NCI-H345 (cell line): ENCODE data around the gene PCDHB3.
A peak's percentile ranks its signal among the peaks of the same experiment; 100 is the strongest.
"Not testable (repeated sequence)": the region's sequence is repeated elsewhere in the genome, so short reads cannot be mapped to it uniquely, and the experiment has no call there.

Experiments used
- DNase-seq: peaks from one replicate; lab custom pipeline; 2025; lab: John Stamatoyannopoulos, UW

PCDHB3 gene

GRCh38 chr5:141100243-141100805, at the start of gene PCDHB3:
TSS of gene PCDHB3 (plus strand) at chr5:141100473. CDS start at chr5:141100650, 177 bp downstream.
- peak; percentile 72 for DNase-seq

- DNase-seq, result peak; percentile 13
Observed at GRCh38 chr5:141050622-141051520, 49.4 kb upstream of the PCDHB3 start, which contains the start of gene PCDHB1. TSS of gene PCDHB1 (plus strand) at chr5:141051374. CDS start at chr5:141051471, 97 bp downstream.

GRCh38 chr5:141051521-141051866, 48.8 kb upstream of the PCDHB3 start:
- peak; percentile 39 for DNase-seq

GRCh38 chr5:141077826-141078225, 22.4 kb upstream of the PCDHB3 start:
- no peak for DNase-seq

GRCh38 chr5:141082228-141082627, 18.0 kb upstream of the PCDHB3 start:
- no peak for DNase-seq

GRCh38 chr5:141084487-141084989, 15.7 kb upstream of the PCDHB3 start:
- DNase-seq, result peak; percentile 87

- no peak for DNase-seq
Observed at GRCh38 chr5:141094481-141095262, 5.6 kb upstream of the PCDHB3 start, which contains the start of gene PCDHB2. TSS of gene PCDHB2 (plus strand) at chr5:141094615. CDS start at chr5:141094791, 176 bp downstream.

GRCh38 chr5:141095263-141095641, 5.0 kb upstream of the PCDHB3 start:
- DNase-seq, result no peak

- DNase-seq, result not testable (repeated sequence)
Observed at GRCh38 chr5:141096181-141096580, 4.1 kb upstream of the PCDHB3 start.

- DNase-seq, result not testable (repeated sequence)
Observed at GRCh38 chr5:141096586-141096985, 3.7 kb upstream of the PCDHB3 start.

GRCh38 chr5:141101059-141101458, 786 bp downstream of the PCDHB3 start:
- peak; percentile 4 for DNase-seq

GRCh38 chr5:141102070-141102469, 1.8 kb downstream of the PCDHB3 start:
- not testable (repeated sequence) for DNase-seq

GRCh38 chr5:141102471-141102870, 2.2 kb downstream of the PCDHB3 start:
- not testable (repeated sequence) for DNase-seq

GRCh38 chr5:141105350-141105749, 5.1 kb downstream of the PCDHB3 start:
- no peak for DNase-seq

GRCh38 chr5:141119250-141119649, 19.0 kb downstream of the PCDHB3 start:
- no peak for DNase-seq

- DNase-seq, result no peak
Observed at GRCh38 chr5:141121563-141121962, 21.3 kb downstream of the PCDHB3 start, which contains the start of gene PCDHB4. TSS of gene PCDHB4 (plus strand) at chr5:141121818. CDS start at chr5:141121999, 181 bp downstream.

GRCh38 chr5:141121985-141122384, 21.7 kb downstream of the PCDHB3 start:
- no peak for DNase-seq

GRCh38 chr5:141123396-141124135, 23.3 kb downstream of the PCDHB3 start:
- DNase-seq, result not testable (repeated sequence)

- DNase-seq, result no peak
Observed at GRCh38 chr5:141127305-141127704, 27.0 kb downstream of the PCDHB3 start.

- DNase-seq, result no peak
Observed at GRCh38 chr5:141135030-141135717, 34.9 kb downstream of the PCDHB3 start, which contains the start of gene PCDHB5. TSS of gene PCDHB5 (plus strand) at chr5:141135206. CDS start at chr5:141135435, 229 bp downstream.
